HepG2 (cell line): Measurements from ENCODE around the gene WNT6. TPM values are rescaled to one million over a fixed set of nuclear protein-coding genes. Genes with fewer than 3 reads are reported as not detected.

ENCODE experiments used
- ATAC-seq: fragments of 200-7000 bp; cut with Tn5 transposase; 3 replicates; pipeline ENCODE4 v1.9.1; 2020; ENCODE audit warnings: mild to moderate bottlenecking, moderate library complexity
- BruUV-seq: library from RNA; stranded (reverse); fragments of 400-500 nt; replicated peaks from 2 replicates; lab custom pipeline; 2021; lab: Mats Ljungman, UMichigan
- CTCF ChIA-PET: fragments of 300-600 bp; formaldehyde crosslinking; extraction: SDS; loops from one replicate; lab custom pipeline; 2021; ENCODE audit warnings: low total read pairs, inconsistent platforms, low intra/inter-chr PET ratio; lab: Yijun Ruan, JAX
- POLR2A ChIA-PET: fragments of 350-600 bp; sonication (Branson Sonifier 250); formaldehyde crosslinking; loops from one replicate; lab custom pipeline; 2020; ENCODE audit warnings: antibody characterized with exemption, inconsistent platforms; lab: Yijun Ruan, JAX
- DNase-seq: peaks from one replicate; pipeline ENCODE4 v3.0.0-alpha.2; 2015; ENCODE audit warnings: low spot score
- FAIRE-seq: peaks from 3 replicates; lab custom pipeline; 2011; peaks lifted over from hg19 to GRCh38; lab: Jason Lieb, UNC
- H2AFZ ChIP-seq: one replicate; pipeline ENCODE4 v1.6.1; 2011; ENCODE audit warnings: low read length, inconsistent platforms
- H3K27ac ChIP-seq: fragments of 300-600 bp; 3 replicates; pipeline ENCODE4 v1.8.0; 2011; ENCODE audit warnings: mixed run types, mild to moderate bottlenecking, mixed read lengths, low read length, inconsistent platforms; ENCODE audit not compliant: insufficient read depth; ENCODE audit errors: extremely low read length
- H3K27me3 ChIP-seq, 2 experiments: fragments of 200-600 bp in 1 of 2; 2 replicates in 1 of 2; 3 replicates in 1 of 2; pipeline versions ENCODE4 v1.6.0 to v1.8.0; 2011; ENCODE audit warnings: low read length in 2 of 2, mild to moderate bottlenecking in 2 of 2, moderate library complexity in 2 of 2, inconsistent platforms in 1 of 2; ENCODE audit not compliant: insufficient read depth in 2 of 2, control insufficient read depth in 1 of 2
- H3K36me3 ChIP-seq, 2 experiments: fragments of 200-600 bp in 1 of 2; replicated peaks in 1 of 2; 2 replicates in 1 of 2; 3 replicates in 1 of 2; pipeline versions ENCODE4 v1.5.1 to v1.8.0; 2011; ENCODE audit warnings: low read length in 2 of 2, inconsistent platforms in 1 of 2; ENCODE audit not compliant: insufficient read depth in 2 of 2, control insufficient read depth in 1 of 2
- H3K4me1 ChIP-seq: 2 replicates; pipeline ENCODE4 v1.5.1; 2012; ENCODE audit warnings: low read length, inconsistent platforms; ENCODE audit not compliant: insufficient read depth
- H3K4me2 ChIP-seq: 2 replicates; pipeline ENCODE4 v1.6.0; 2011; ENCODE audit warnings: low read depth, low read length, inconsistent platforms
- H3K4me3 ChIP-seq, 3 experiments: fragments of 200-600 bp in 1 of 3; sonication (generic), shearing (Covaris generic) in 1 of 3; replicated peaks in 1 of 3; 2 replicates each; pipeline ENCODE4 v1.5.1; 2011 to 2016; ENCODE audit warnings: low read length in 3 of 3, inconsistent platforms in 2 of 3, low read depth in 2 of 3, mild to moderate bottlenecking in 2 of 3, control low read depth in 1 of 3, mixed read lengths in 1 of 3; ENCODE audit not compliant: insufficient read depth in 1 of 3
- H3K79me2 ChIP-seq: one replicate; pipeline ENCODE4 v1.6.1; 2011; ENCODE audit warnings: low read length, inconsistent platforms; ENCODE audit not compliant: insufficient read depth
- H3K9ac ChIP-seq: 2 replicates; pipeline ENCODE4 v1.6.0; 2011; ENCODE audit warnings: mild to moderate bottlenecking, low read depth, low read length, inconsistent platforms; ENCODE audit not compliant: insufficient read depth
- H3K9me3 ChIP-seq: 2 replicates; pipeline ENCODE4 v1.5.1; 2012; ENCODE audit warnings: mild to moderate bottlenecking, low read length
- H4K20me1 ChIP-seq: 2 replicates; pipeline ENCODE4 v1.6.0; 2011; ENCODE audit warnings: inconsistent platforms, mild to moderate bottlenecking, low read length, moderate library complexity; ENCODE audit not compliant: insufficient read depth
- ERF ChIP-seq: IDR thresholded peaks from 2 replicates; pipeline ENCODE4 v1.6.1; 2018; ENCODE audit warnings: missing biosample characterization, missing genetic modification reagents
- IKZF5 ChIP-seq: IDR thresholded peaks from 2 replicates; pipeline ENCODE4 v1.6.1; 2018; ENCODE audit warnings: missing genetic modification reagents, mild to moderate bottlenecking, missing compliant biosample characterization
- KLF9 ChIP-seq: IDR thresholded peaks from 2 replicates; pipeline ENCODE4 v1.6.1; 2016; ENCODE audit warnings: low read depth
- POLR2AphosphoS2 ChIP-seq: IDR thresholded peaks from 2 replicates; pipeline ENCODE4 v1.6.1; 2011; ENCODE audit warnings: low read depth, low read length, improper control_type of control experiment
- REPIN1 ChIP-seq: sonication (generic); formaldehyde crosslinking; IDR thresholded peaks from 2 replicates; pipeline ENCODE4 v1.8.0; 2022; ENCODE audit warnings: missing genetic modification reagents, low read depth, mild to moderate bottlenecking, borderline replicate concordance
- SP1 ChIP-seq, 2 experiments: fragments of 450-650 bp in 1 of 2; sonication (generic) in 1 of 2; formaldehyde crosslinking in 1 of 2; IDR thresholded peaks; 2 replicates each; pipeline versions ENCODE4 v1.4.0 to v1.6.1; 2016 to 2020; ENCODE audit warnings: missing genetic modification reagents in 1 of 2
- ZNF503 ChIP-seq: sonication (generic); formaldehyde crosslinking; IDR thresholded peaks from 2 replicates; pipeline ENCODE4 v1.4.0; 2020; ENCODE audit warnings: missing genetic modification reagents
- ZNF639 ChIP-seq: conservative IDR thresholded peaks from 2 replicates; pipeline ENCODE4 v1.6.1; 2018; ENCODE audit warnings: missing genetic modification reagents
- WGBS: methylation state at CpG from one replicate; pipeline ENCODE4 v1.1.6; 2017; ENCODE audit warnings: low lambda C conversion rate; 5-methylcytosine and 5-hydroxymethylcytosine counted together
- in situ Hi-C: cut with HindIII; loops from 2 replicates; pipeline ENCODE4 v1.10.0; 2017; ENCODE audit warnings: low pct_unique_long_range_greater_than_20kb; ENCODE audit not compliant: extremely low pct_ligation_motif_present
- intact Hi-C: fragments of 100-400 bp; cut with micrococcal nuclease; formaldehyde crosslinking; loops from one replicate; pipeline ENCODE4 v1.10.0; 2022; ENCODE audit not compliant: unreplicated experiment
- polyA plus RNA-seq, 8 experiments: library from polyadenylated mRNA; depleted of rRNA in 3 of 8; stranded (reverse) in 7 of 8; unstranded in 1 of 8; fragments of >200 nt; fragmentation: Illumina TruSeq in 4 of 8; extraction: Trizol in 4 of 8; gene quantifications; 2 replicates each; pipeline versions ENCODE4 v1.2.1 to v1.2.3, GENCODE V29; 2011 to 2016; ENCODE audit warnings: low read depth in 4 of 8, missing spikeins in 1 of 8, mixed read lengths in 1 of 8; ENCODE audit not compliant: insufficient read depth in 1 of 8
- total RNA-seq, 5 experiments: library from RNA; depleted of rRNA; stranded (reverse); fragments of >200 nt; fragmentation: Illumina TruSeq; extraction: Trizol; gene quantifications; 2 replicates each; pipeline ENCODE4 v1.2.3, GENCODE V29; 2016; ENCODE audit warnings: low read depth in 1 of 5
- TF ChIP-seq, protein P1 (sequence below): sonication (generic); formaldehyde crosslinking; IDR thresholded peaks from 2 replicates; pipeline ENCODE4 v1.8.1; 2022; ENCODE audit warnings: mild to moderate bottlenecking, missing genetic modification reagents
- TF ChIP-seq, protein P2 (sequence below): sonication (generic); formaldehyde crosslinking; IDR thresholded peaks from 2 replicates; pipeline ENCODE4 v1.4.0; 2020; ENCODE audit warnings: missing genetic modification reagents

The WNT6 gene
- total and polyA plus RNA-seq, 2 of the 13 experiments (the other 11 are each of a cell fraction or from before 2014, with no cell fraction given), result 0.20 TPM; not detected in 1

DNA sequence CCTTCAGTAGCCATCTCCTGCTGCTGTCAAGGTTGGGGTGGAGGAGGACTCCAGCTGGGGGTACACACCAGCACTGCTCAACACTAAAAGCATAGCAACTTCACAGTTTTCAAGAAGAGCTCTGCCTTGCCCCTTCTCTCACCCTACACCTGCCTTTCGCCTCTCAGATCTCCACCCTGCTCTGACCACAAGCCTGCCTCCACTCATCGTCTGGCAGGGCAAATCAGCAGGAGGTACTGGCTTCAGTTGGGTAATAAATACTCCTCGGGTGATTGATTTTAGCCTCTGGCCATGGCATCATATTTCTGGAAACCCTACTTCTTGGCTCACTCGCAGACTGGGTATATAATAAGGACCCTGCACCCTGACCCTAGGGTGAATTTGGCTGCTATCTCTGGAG lies 24.9 kb upstream of the WNT6 start:
- BruUV-seq, result no TSS peak
- ChIA-PET CTCF (no interaction called here), POLR2A (no interaction called here)
- Histone ChIP-seq H3K4me3 (no peak overlapping the region), H4K20me1 (no peaks in the 10 kb centered on the region), H3K27me3 (peaks cover 12 to 82% of the 10 kb centered on the region in 2 experiments; a peak in 4 of 5 replicates), H3K4me2 (no peak overlapping the region), H2AFZ (no peak overlapping the region), H3K27ac (no peak overlapping the region), H3K79me2 (no peaks in the 10 kb centered on the region), H3K9me3 (no peaks in the 10 kb centered on the region), H3K9ac (no peak overlapping the region), H3K4me1 (peaks cover 24% of the 10 kb centered on the region), H3K36me3 (no peaks in the 10 kb centered on the region)
- no peak for FAIRE-seq
- in situ Hi-C loops (loop anchor here (25.0 kb wide), 1 partner anchor 97 kb away; no protein-coding TSS in a partner anchor), intact Hi-C loops (no loop called here)
- no peak for DNase-seq
- ATAC-seq, result no peak
- WGBS, result 27% methylated on average over 4 of the region's 4 CpGs
- TF ChIP-seq SP1 (IDR thresholded peaks at IDR 0.05) (no peak), SP1 (CRISPR knock-in tag; IDR thresholded peaks at IDR 0.05) (no peak), POLR2AphosphoS2 (no peak), IKZF5 (no peak), ZNF639 (CRISPR knock-in tag) (no peak), ERF (CRISPR knock-in tag) (no peak), KLF9 (CRISPR knock-in tag) (no peak), ZNF503 (CRISPR knock-in tag) (no peak), REPIN1 (CRISPR knock-in tag) (no peak)
- TF ChIP-seq, protein P1, sequence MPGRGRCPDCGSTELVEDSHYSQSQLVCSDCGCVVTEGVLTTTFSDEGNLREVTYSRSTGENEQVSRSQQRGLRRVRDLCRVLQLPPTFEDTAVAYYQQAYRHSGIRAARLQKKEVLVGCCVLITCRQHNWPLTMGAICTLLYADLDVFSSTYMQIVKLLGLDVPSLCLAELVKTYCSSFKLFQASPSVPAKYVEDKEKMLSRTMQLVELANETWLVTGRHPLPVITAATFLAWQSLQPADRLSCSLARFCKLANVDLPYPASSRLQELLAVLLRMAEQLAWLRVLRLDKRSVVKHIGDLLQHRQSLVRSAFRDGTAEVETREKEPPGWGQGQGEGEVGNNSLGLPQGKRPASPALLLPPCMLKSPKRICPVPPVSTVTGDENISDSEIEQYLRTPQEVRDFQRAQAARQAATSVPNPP, result no peak
- TF ChIP-seq, protein P2, sequence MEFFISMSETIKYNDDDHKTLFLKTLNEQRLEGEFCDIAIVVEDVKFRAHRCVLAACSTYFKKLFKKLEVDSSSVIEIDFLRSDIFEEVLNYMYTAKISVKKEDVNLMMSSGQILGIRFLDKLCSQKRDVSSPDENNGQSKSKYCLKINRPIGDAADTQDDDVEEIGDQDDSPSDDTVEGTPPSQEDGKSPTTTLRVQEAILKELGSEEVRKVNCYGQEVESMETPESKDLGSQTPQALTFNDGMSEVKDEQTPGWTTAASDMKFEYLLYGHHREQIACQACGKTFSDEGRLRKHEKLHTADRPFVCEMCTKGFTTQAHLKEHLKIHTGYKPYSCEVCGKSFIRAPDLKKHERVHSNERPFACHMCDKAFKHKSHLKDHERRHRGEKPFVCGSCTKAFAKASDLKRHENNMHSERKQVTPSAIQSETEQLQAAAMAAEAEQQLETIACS (CRISPR knock-in tag), result no peak
